Measurements from ENCODE around the gene FOXE3. TPM values are rescaled to one million over a fixed set of nuclear protein-coding genes. Genes with fewer than 3 reads are reported as not detected.

Gene FOXE3
- total RNA-seq, 1 experiment from 2014 or later = 0.15 TPM

GRCh38 chr1:47390843-47391242, 25.2 kb upstream of the FOXE3 start:
- WGBS (ENCODE audit: extremely low coverage, insufficient read length, low lambda C conversion rate) = no CpG with 5 or more reads among the region's 2 CpGs
- Histone ChIP-seq H3K79me1 (ENCODE audit: insufficient read depth, low read depth, low read length, poor library complexity, severe bottlenecking) (no peaks in the 10 kb centered on the region), H2BK5ac (ENCODE audit: insufficient read length, low read length) (no peak overlapping the region), H2BK120ac (ENCODE audit: low read depth, low read length, poor library complexity, severe bottlenecking) (no peak overlapping the region), H3K27ac (ENCODE audit: insufficient read length, low read depth, low read length) (no peak overlapping the region), H3K27me3 (ENCODE audit: insufficient read depth, low read length) (peaks cover 3% of the 10 kb centered on the region; the same call in 1 of the 2 replicates), H3K56ac (ENCODE audit: insufficient read length, low read depth, low read length) (no peak overlapping the region), H4K91ac (ENCODE audit: insufficient read length, low read depth, low read length) (no peak overlapping the region), H3K4me2 (ENCODE audit: insufficient read depth, insufficient read length, low read length) (no peak overlapping the region), H3K14ac (ENCODE audit: insufficient read depth, low read length) (no peak overlapping the region), H3K4ac (ENCODE audit: low read depth, low read length) (no peak overlapping the region), H3K23ac (ENCODE audit: insufficient read length, low read depth, low read length) (no peak overlapping the region), H4K8ac (replicated peaks; ENCODE audit: insufficient read length, low read depth, low read length) (no peak overlapping the region), H3K23me2 (ENCODE audit: insufficient read length, low read depth, low read length, poor library complexity, severe bottlenecking) (no peaks in the 10 kb centered on the region), H2BK12ac (ENCODE audit: insufficient read length, low read depth, low read length) (no peak overlapping the region), H2BK20ac (ENCODE audit: low read depth, low read length, poor library complexity, severe bottlenecking) (no peak overlapping the region), H3K18ac (ENCODE audit: insufficient read length, low read depth, low read length) (no peak overlapping the region), H4K20me1 (ENCODE audit: control insufficient read depth, insufficient read depth, insufficient read length) (no peaks in the 10 kb centered on the region), H2AFZ (ENCODE audit: low read length) (no peak overlapping the region), H4K5ac (ENCODE audit: insufficient read length, low read depth, low read length) (no peak overlapping the region), H3K4me1 (ENCODE audit: insufficient read depth, low read length) (no peaks in the 10 kb centered on the region), H2AK5ac (ENCODE audit: insufficient read length, low read length) (no peak overlapping the region), H3K9me3 (ENCODE audit: control insufficient read depth, low read depth, low read length) (no peaks in the 10 kb centered on the region), H3T11ph (ENCODE audit: low read length) (no peak overlapping the region), H3K79me2 (ENCODE audit: insufficient read depth, low read length) (no peaks in the 10 kb centered on the region), H2BK15ac (ENCODE audit: low read depth, low read length) (no peak overlapping the region), H3K9ac (ENCODE audit: extremely low read depth, insufficient read length, low read length) (no peak overlapping the region)
- DNase-seq = no peak
- Mint-ChIP-seq H3K27me3 (ENCODE audit: low read depth) (peaks cover 62% of the 10 kb centered on the region), H3K4me1 (peaks cover 0 to 2% of the 10 kb centered on the region in 2 experiments; a peak in 2 of 4 replicates), H3K27ac (no peak overlapping the region), H3K4me3 (no peak overlapping the region), H3K36me3 (ENCODE audit: insufficient read depth in 1 of 3, low read depth in 3 of 3) (no peaks in the 10 kb centered on the region), H3K9me3 (no peaks in the 10 kb centered on the region)
- no peak for TF ChIP-seq CTCF (conservative IDR thresholded peaks at IDR 0.05)
